HG02759 (cell line): ENCODE data around the gene ZNF394.

ENCODE experiments used
- ATAC-seq: cut with Tn5 transposase; IDR thresholded peaks from one replicate; pipeline ENCODE4 v1.9.1; 2021; ENCODE audit warnings: mild to moderate bottlenecking, moderate library complexity; ENCODE audit not compliant: unreplicated experiment

The ZNF394 gene

GRCh38 chr7:99453105-99453504 is 47.0 kb downstream of the ZNF394 start:
- ATAC-seq = no peak

DNA sequence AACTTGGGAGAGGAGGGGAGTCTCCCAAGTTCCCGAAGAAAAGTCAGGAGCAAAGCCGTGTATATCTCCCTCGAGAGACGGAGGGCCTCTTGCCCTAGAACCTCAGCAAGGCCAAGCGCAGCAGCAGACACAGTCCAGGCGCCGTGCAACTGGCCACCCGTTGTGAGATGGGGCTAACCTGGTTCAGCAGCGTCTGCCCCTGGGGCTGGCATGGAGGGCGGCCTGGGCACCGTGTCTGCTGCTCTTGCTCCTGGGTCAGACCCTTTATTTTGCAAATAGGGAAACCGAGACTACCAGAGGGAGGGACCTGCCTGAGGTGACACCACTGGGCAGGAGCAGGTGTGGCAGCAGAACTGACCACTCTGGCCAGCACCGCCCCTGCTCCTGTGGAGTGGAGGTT is 47.5 kb downstream of the ZNF394 start:
- ATAC-seq = no peak

GRCh38 chr7:99451936-99452335 is 48.1 kb downstream of the ZNF394 start:
- ATAC-seq = no peak

DNA sequence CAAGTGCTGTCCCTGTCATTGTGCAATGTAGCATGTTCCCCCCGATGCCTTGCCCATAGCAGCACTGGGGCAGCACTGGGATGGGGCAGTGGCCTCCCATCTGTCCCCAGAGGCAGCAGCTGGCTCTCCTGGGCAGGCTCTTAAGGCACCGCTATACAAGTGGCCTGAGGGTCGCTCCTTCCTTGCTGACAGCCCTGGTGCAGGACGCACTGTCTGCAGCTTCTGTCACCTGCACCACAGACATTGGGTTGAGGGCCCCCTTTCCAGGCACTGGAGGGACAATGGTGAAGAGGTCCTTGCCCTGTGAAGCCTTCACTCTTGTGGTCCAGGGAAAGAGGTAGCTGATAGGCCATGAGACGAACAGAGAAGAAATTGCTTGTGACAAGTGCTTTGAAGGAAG is 50.8 kb downstream of the ZNF394 start:
- no peak for ATAC-seq

DNA sequence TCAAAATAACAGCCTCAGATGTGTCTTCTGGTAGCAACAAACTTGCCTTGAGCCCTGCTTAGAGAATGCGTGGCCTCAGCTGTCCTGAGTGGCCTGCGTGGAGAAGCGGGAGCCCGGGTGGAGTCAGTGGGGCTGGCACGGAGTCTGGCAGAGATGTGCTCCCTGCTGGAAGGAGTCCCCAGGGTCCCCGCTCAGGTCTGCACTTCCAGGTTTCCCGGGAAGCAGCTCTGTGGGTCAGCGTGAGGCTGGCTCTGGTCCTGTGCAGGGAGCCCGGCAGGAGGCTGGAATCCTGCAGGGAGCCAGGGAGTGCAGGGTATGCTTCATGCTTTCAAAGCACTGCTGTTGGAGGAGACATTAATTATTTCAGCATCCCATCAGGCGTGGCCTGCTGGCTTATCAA is 51.2 kb downstream of the ZNF394 start:
- ATAC-seq = no peak

GRCh38 chr7:99447943-99448342 is 52.1 kb downstream of the ZNF394 start:
- no peak for ATAC-seq

GRCh38 chr7:99446096-99446495 is 54.0 kb downstream of the ZNF394 start:
- ATAC-seq = no peak
